Prostate gland (tissue), 2 donors: Measurements from ENCODE around the gene PNP. TPM values are rescaled to one million over a fixed set of nuclear protein-coding genes. Genes with fewer than 3 reads are reported as not detected.
A peak's percentile ranks its signal among the peaks of the same experiment; 100 is the strongest.

Experiments
- DNase-seq: peaks from one replicate; pipeline ENCODE4 v3.0.0-alpha.2; 2019; ENCODE audit warnings: low spot score
- H3K27ac ChIP-seq, 2 donors: fragments of 200-600 bp; sonication (generic); 2 replicates each; pipeline ENCODE4 v1.5.1; 2017 to 2019
- H3K27me3 ChIP-seq: fragments of 200-600 bp; sonication (generic); replicated peaks from 2 replicates; pipeline ENCODE4 v1.5.1; 2019; ENCODE audit not compliant: insufficient read depth
- H3K36me3 ChIP-seq, 2 donors: fragments of 200-600 bp; sonication (generic); 1 replicate in 1 of 2; 2 replicates in 1 of 2; pipeline versions ENCODE4 v1.5.1 to v1.8.1; 2017 to 2019
- H3K4me1 ChIP-seq: fragments of 200-600 bp; sonication (generic); replicated peaks from 2 replicates; pipeline ENCODE4 v1.5.1; 2019
- H3K4me3 ChIP-seq, 2 donors: fragments of 200-600 bp; sonication (generic); 2 replicates each; pipeline ENCODE4 v1.5.1; 2017 to 2019
- H3K9me3 ChIP-seq: fragments of 200-600 bp; sonication (generic); 2 replicates; pipeline ENCODE4 v1.5.1; 2017
- POLR2A ChIP-seq: fragments of 450-650 bp; IDR thresholded peaks from one replicate; pipeline ENCODE4 v1.6.1; 2016; ENCODE audit warnings: antibody characterized with exemption, mild to moderate bottlenecking
- POLR2AphosphoS5 ChIP-seq: sonication (generic); formaldehyde crosslinking; IDR thresholded peaks from one replicate; pipeline ENCODE4 v1.6.1; 2017; ENCODE audit warnings: antibody characterized with exemption
- WGBS: methylation state at CpG from one replicate; pipeline ENCODE4 v1.1.5; 2018; 5-methylcytosine and 5-hydroxymethylcytosine counted together
- intact Hi-C: fragments of 100-400 bp; cut with DNase I; formaldehyde crosslinking; loops from one replicate; pipeline ENCODE4 v1.14.2; 2022
- total RNA-seq, 2 donors: library from RNA; depleted of rRNA; stranded (reverse); fragments of >200 nt; gene quantifications; one replicate each; pipeline ENCODE4 v1.1.0, GENCODE V29; 2016
- TF ChIP-seq, protein P1 (sequence below), 4 experiments: fragments of 200-600 bp in 2 of 4; fragments of 450-650 bp in 2 of 4; sonication (generic) in 2 of 4; IDR thresholded peaks; 1 replicate in 3 of 4; 2 replicates in 1 of 4; pipeline ENCODE4 v1.5.1; 2016 to 2019; ENCODE audit warnings: antibody characterized with exemption in 4 of 4, mild to moderate bottlenecking in 2 of 4, moderate library complexity in 2 of 4

Gene PNP
- total RNA-seq, 2 donors from 2014 or later = 14.2 to 20.3 TPM

GRCh38 chr14:20460458-20461224 is 8.6 kb upstream of the PNP start:
- Histone ChIP-seq H3K9me3 (no peaks in the 10 kb centered on the region), H3K4me3 (peak overlapping the region; percentile 97 to 98), H3K4me1 (peaks cover 2% of the 10 kb centered on the region), H3K27ac (peak overlapping the region; percentile 98 to 99), H3K36me3 (peaks cover 0 to 15% of the 10 kb centered on the region in 2 donors), H3K27me3 (no peaks in the 10 kb centered on the region)
- intact Hi-C loops = loop anchor here (5.0 to 10.0 kb wide), 3 partner anchors 152 to 514 kb away; partner anchors contain the start of gene RNASE4
- 10% methylated on average over 19 of the region's 32 CpGs for WGBS
- TF ChIP-seq POLR2A = no peak
- no peak for TF ChIP-seq POLR2AphosphoS5
- TF ChIP-seq, protein P1, sequence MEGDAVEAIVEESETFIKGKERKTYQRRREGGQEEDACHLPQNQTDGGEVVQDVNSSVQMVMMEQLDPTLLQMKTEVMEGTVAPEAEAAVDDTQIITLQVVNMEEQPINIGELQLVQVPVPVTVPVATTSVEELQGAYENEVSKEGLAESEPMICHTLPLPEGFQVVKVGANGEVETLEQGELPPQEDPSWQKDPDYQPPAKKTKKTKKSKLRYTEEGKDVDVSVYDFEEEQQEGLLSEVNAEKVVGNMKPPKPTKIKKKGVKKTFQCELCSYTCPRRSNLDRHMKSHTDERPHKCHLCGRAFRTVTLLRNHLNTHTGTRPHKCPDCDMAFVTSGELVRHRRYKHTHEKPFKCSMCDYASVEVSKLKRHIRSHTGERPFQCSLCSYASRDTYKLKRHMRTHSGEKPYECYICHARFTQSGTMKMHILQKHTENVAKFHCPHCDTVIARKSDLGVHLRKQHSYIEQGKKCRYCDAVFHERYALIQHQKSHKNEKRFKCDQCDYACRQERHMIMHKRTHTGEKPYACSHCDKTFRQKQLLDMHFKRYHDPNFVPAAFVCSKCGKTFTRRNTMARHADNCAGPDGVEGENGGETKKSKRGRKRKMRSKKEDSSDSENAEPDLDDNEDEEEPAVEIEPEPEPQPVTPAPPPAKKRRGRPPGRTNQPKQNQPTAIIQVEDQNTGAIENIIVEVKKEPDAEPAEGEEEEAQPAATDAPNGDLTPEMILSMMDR (IDR thresholded peaks at IDR 0.05) = no peak
- DNase-seq = peak; percentile 32

DNA sequence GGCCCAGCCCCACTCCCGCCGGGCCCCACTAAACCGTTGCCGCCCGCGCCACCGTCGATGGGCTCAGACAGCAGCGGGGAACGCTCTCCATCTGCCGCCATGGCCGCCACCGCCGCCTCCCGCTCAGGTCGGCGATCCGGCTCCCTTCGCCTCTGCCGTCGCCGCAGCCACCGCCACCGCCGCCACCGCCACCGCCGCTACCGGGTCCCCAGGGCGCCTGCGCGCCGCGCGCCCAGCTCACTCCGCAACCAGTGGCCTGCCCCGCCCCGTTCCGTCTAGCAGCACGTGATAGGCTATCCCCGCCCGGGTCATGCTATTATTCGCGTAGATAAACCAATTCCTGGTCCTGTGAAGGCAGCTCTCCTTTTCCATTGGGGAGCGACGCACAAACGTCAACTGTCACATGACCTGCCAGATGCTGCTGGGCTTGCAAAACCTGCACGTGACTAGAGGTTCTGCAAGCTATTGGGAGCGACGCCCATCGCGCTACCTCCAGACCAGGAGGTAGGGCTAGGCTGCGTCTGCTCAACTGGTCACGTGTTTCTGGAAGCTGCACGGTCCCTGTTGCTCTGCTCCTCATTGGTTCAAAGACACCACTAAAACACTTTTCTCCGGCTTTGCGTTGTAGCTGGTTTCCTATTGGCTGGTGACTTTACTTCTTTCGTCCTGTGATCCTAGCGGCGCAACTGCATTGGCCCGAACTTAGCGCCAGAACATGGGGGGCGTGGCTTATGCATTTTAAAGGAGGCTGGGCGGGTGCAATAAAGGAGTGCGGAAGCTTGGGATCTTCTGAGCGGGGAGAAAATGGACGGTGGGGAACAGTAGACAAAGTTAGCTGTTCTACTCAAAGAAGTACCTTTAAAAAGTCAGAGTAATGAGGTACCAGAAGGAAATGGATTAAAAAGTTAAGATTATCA is 7.7 kb upstream of the PNP start, which contains the start of gene PIP4P1:
Gene PIP4P1 (minus strand): TSS at position 210 of the 917 bp plus-strand sequence. CDS start 109 bp downstream, at position 101.
- no peaks in the 10 kb centered on the region for H3K27me3 ChIP-seq
- DNase-seq = peak; percentile 100
- H3K4me1 ChIP-seq = peaks cover 2% of the 10 kb centered on the region
- peak within 1 kb of the TSS; percentile 97 to 98 for H3K4me3 ChIP-seq
- WGBS = under 1% methylated on average over 55 of the region's 67 CpGs
- H3K9me3 ChIP-seq = no peaks in the 10 kb centered on the region
- peak within 1 kb of the TSS; percentile 98 to 99 for H3K27ac ChIP-seq
- peaks cover 0 to 15% of the 10 kb centered on the region in 2 donors for H3K36me3 ChIP-seq
- intact Hi-C loops = loop anchor here (5.0 to 10.0 kb wide), 3 partner anchors 151 to 513 kb away; partner anchors contain the start of gene RNASE4
- TF ChIP-seq, protein P1 (IDR thresholded peaks at IDR 0.05) = peak in 1 of 4 experiments; percentile 35
- TF ChIP-seq POLR2A (peak; percentile 83), POLR2AphosphoS5 (peak; percentile 99)

- no peaks in the 10 kb centered on the region for H3K4me1 ChIP-seq
- H3K4me3 ChIP-seq = peak overlapping the region; percentile 57 to 67
- TF ChIP-seq, protein P1 (IDR thresholded peaks at IDR 0.05) = no peak
- no peak for TF ChIP-seq POLR2AphosphoS5
- no peak for TF ChIP-seq POLR2A
- no peaks in the 10 kb centered on the region for H3K27me3 ChIP-seq
- peak overlapping the region; percentile 79 to 91 for H3K27ac ChIP-seq
- intact Hi-C loops = loop anchor here (10.0 kb wide), 1 partner anchor 506 kb away; no protein-coding TSS in a partner anchor
- no peak for DNase-seq
- no peaks in the 10 kb centered on the region for H3K9me3 ChIP-seq
- no peaks in the 10 kb centered on the region for H3K36me3 ChIP-seq
- WGBS = 25% methylated on average over 16 of the region's 16 CpGs
Measured at GRCh38 chr14:20468764-20469241, 403 bp upstream of the PNP start.

GRCh38 chr14:20469890-20470602 is 840 bp downstream of the PNP start:
- H3K4me1 ChIP-seq = no peaks in the 10 kb centered on the region
- 3% methylated on average over 12 of the region's 12 CpGs for WGBS
- intact Hi-C loops = loop anchor here (10.0 kb wide), 1 partner anchor 505 kb away; no protein-coding TSS in a partner anchor

More at GRCh38 chr14:20469890-20470602, 840 bp downstream of the PNP start:
- TF ChIP-seq POLR2A (no peak), POLR2AphosphoS5 (no peak)
- TF ChIP-seq, protein P1 (IDR thresholded peaks at IDR 0.05) = no peak
- no peaks in the 10 kb centered on the region for H3K27me3 ChIP-seq
- no peaks in the 10 kb centered on the region for H3K36me3 ChIP-seq
- H3K4me3 ChIP-seq = peak overlapping the region; percentile 57 to 67
- no peaks in the 10 kb centered on the region for H3K9me3 ChIP-seq
- H3K27ac ChIP-seq = peak overlapping the region; percentile 79 to 91
- no peak for DNase-seq
